Thyroid gland (tissue), 4 donors: Measurements from ENCODE around the gene NR1I2. TPM values are rescaled to one million over a fixed set of nuclear protein-coding genes. Genes with fewer than 3 reads are reported as not detected.

Source experiments
- DNase-seq, 2 donors: peaks; one replicate each; pipeline ENCODE4 v3.0.0-alpha.2; 2019
- H3K27ac ChIP-seq, 3 donors: fragments of 200-600 bp; sonication (generic); 1 replicate in 2 of 3; 2 replicates in 1 of 3; pipeline ENCODE4 v1.5.1; 2016 to 2019; ENCODE audit warnings: mild to moderate bottlenecking in 1 of 3, moderate library complexity in 1 of 3
- H3K27me3 ChIP-seq: fragments of 200-600 bp; sonication (generic); one replicate; pipeline ENCODE4 v1.5.1; 2019
- H3K36me3 ChIP-seq, 2 donors: fragments of 200-600 bp; sonication (generic); one replicate each; pipeline ENCODE4 v1.5.1; 2016 to 2019
- H3K4me1 ChIP-seq, 2 donors: fragments of 200-600 bp; sonication (generic); one replicate each; pipeline ENCODE4 v1.5.1; 2017 to 2019
- H3K4me3 ChIP-seq, 3 donors: fragments of 200-600 bp; sonication (generic); replicated peaks in 1 of 3; 1 replicate in 2 of 3; 2 replicates in 1 of 3; pipeline ENCODE4 v1.5.1; 2016; ENCODE audit warnings: mild to moderate bottlenecking in 1 of 3
- H3K9me3 ChIP-seq: fragments of 200-600 bp; sonication (generic); one replicate; pipeline ENCODE4 v1.5.1; 2017
- CTCF ChIP-seq, 6 experiments: fragments of 200-600 bp in 3 of 6; fragments of 450-650 bp in 3 of 6; sonication (generic) in 3 of 6; IDR thresholded peaks; one replicate each; pipeline ENCODE4 v1.5.1; 2016 to 2019; ENCODE audit warnings: antibody characterized with exemption in 6 of 6, mild to moderate bottlenecking in 2 of 6, inconsistent platforms in 1 of 6, moderate library complexity in 1 of 6
- POLR2A ChIP-seq, 2 donors: fragments of 450-650 bp; IDR thresholded peaks; one replicate each; pipeline ENCODE4 v1.6.1; 2017; ENCODE audit warnings: antibody characterized with exemption in 2 of 2, mild to moderate bottlenecking in 2 of 2, moderate library complexity in 1 of 2
- WGBS, 2 donors: methylation state at CpG; one replicate each; pipeline ENCODE4 v1.1.5; 2017; 5-methylcytosine and 5-hydroxymethylcytosine counted together
- intact Hi-C: fragments of 100-400 bp; cut with DNase I; formaldehyde crosslinking; loops from one replicate; pipeline ENCODE4 v1.15.1; 2023
- total RNA-seq, 4 donors: library from RNA; depleted of rRNA; stranded (reverse); fragments of >200 nt; gene quantifications; one replicate each; pipeline ENCODE4 v1.2.3, GENCODE V29; 2016

The NR1I2 gene
- total RNA-seq, 4 donors from 2014 or later, result 0.54 to 0.67 TPM; not detected in 2

GRCh38 chr3:119794401-119794800, 12.5 kb downstream of the NR1I2 start:
- H3K27ac ChIP-seq, result no peak overlapping the region
- no peak overlapping the region for H3K4me3 ChIP-seq
- WGBS, 2 donors, result 94 to 98% methylated on average over 2 of the region's 2 CpGs
- H3K36me3 ChIP-seq, result no peaks in the 10 kb centered on the region
- DNase-seq, result no peak
- H3K4me1 ChIP-seq, result no peaks in the 10 kb centered on the region
- no peaks in the 10 kb centered on the region for H3K9me3 ChIP-seq
- intact Hi-C loops, result no loop called here
- H3K27me3 ChIP-seq, result no peaks in the 10 kb centered on the region
- TF ChIP-seq CTCF (IDR thresholded peaks at IDR 0.05), result no peak
- TF ChIP-seq POLR2A (IDR thresholded peaks at IDR 0.05), result no peak

- no peaks in the 10 kb centered on the region for H3K36me3 ChIP-seq
- H3K4me1 ChIP-seq, result no peaks in the 10 kb centered on the region
- H3K4me3 ChIP-seq, result no peak overlapping the region
- DNase-seq, result no peak
- H3K9me3 ChIP-seq, result no peaks in the 10 kb centered on the region
- intact Hi-C loops, result no loop called here
- 52 to 57% methylated on average over 5 of the region's 5 CpGs for WGBS, 2 donors
- H3K27ac ChIP-seq, result no peak overlapping the region
- TF ChIP-seq POLR2A (IDR thresholded peaks at IDR 0.05), result no peak
- no peak for TF ChIP-seq CTCF (IDR thresholded peaks at IDR 0.05)
- H3K27me3 ChIP-seq, result no peaks in the 10 kb centered on the region
These were observed 13.2 kb downstream of the NR1I2 start for GRCh38 chr3:119794971-119795612.

- no peak for DNase-seq
- 72 to 76% methylated on average over 3 of the region's 3 CpGs for WGBS, 2 donors
- H3K27me3 ChIP-seq, result no peaks in the 10 kb centered on the region
- intact Hi-C loops, result no loop called here
- no peaks in the 10 kb centered on the region for H3K9me3 ChIP-seq
- no peak overlapping the region for H3K27ac ChIP-seq
- no peaks in the 10 kb centered on the region for H3K4me1 ChIP-seq
- no peak for TF ChIP-seq POLR2A (IDR thresholded peaks at IDR 0.05)
- no peak for TF ChIP-seq CTCF (IDR thresholded peaks at IDR 0.05)
- no peak overlapping the region for H3K4me3 ChIP-seq
- H3K36me3 ChIP-seq, result no peaks in the 10 kb centered on the region
These were observed 13.9 kb downstream of the NR1I2 start for GRCh38 chr3:119795849-119796248.

GRCh38 chr3:119796368-119796767, 14.5 kb downstream of the NR1I2 start:
- TF ChIP-seq POLR2A (IDR thresholded peaks at IDR 0.05) (no peak), CTCF (IDR thresholded peaks at IDR 0.05) (no peak)
- no peak overlapping the region for H3K27ac ChIP-seq
- H3K4me1 ChIP-seq, result no peaks in the 10 kb centered on the region
- H3K27me3 ChIP-seq, result no peaks in the 10 kb centered on the region
- intact Hi-C loops, result no loop called here
- H3K9me3 ChIP-seq, result no peaks in the 10 kb centered on the region
- H3K4me3 ChIP-seq, result no peak overlapping the region
- WGBS, 2 donors, result 96 to 99% methylated on average over 2 of the region's 2 CpGs
- no peak for DNase-seq
- no peaks in the 10 kb centered on the region for H3K36me3 ChIP-seq

GRCh38 chr3:119796785-119797184, 14.9 kb downstream of the NR1I2 start:
- no peak for DNase-seq
- Histone ChIP-seq H3K36me3 (no peaks in the 10 kb centered on the region), H3K4me1 (no peaks in the 10 kb centered on the region), H3K27ac (no peak overlapping the region), H3K27me3 (no peaks in the 10 kb centered on the region), H3K9me3 (no peaks in the 10 kb centered on the region), H3K4me3 (no peak overlapping the region)
- intact Hi-C loops, result no loop called here
- WGBS, 2 donors, result 53 to 84% methylated on average over 2 of the region's 2 CpGs
- TF ChIP-seq CTCF (IDR thresholded peaks at IDR 0.05) (no peak), POLR2A (IDR thresholded peaks at IDR 0.05) (no peak)
